ENCODE results near the gene GAS7.

DNA sequence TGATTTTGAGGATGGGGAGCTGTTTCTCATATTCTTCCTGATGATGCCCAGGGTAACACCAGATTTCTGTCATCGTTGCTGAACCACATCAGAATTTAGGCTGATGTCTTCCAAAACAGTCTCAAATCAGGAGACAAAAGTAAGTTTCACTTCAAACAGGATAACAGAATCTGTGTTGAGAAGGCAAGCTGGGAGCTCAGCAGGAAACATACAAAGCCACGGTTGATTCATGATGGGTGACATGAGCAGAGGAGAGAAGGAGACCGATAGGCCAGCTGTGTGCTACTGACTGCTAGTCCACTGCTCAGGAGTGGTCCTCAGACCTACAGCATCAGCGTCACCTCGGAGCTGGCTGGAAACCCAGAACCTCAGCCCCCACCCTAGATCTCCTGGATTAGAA is 230.4 kb downstream of the GAS7 start:
- no peak for TF ChIP-seq CTCF (IDR thresholded peaks at IDR 0.05)
- TF ChIP-seq POLR2AphosphoS5 (IDR thresholded peaks at IDR 0.05): no peak
- TF ChIP-seq POLR2A (IDR thresholded peaks at IDR 0.05): no peak

All from stomach (tissue), 4 donors.